H9 (cell line): ENCODE results near the gene RARA. TPM values are rescaled to one million over a fixed set of nuclear protein-coding genes. Genes with fewer than 3 reads are reported as not detected.

Experiments
- DNase-seq: peaks from one replicate; pipeline ENCODE4 v3.0.0-alpha.2; 2017
- H2AFZ ChIP-seq: one replicate; pipeline ENCODE4 v1.6.1; 2013; ENCODE audit warnings: mild to moderate bottlenecking, low read length, control low read depth, moderate library complexity
- H2AK5ac ChIP-seq: 2 replicates; pipeline ENCODE4 v1.6.1; 2013; ENCODE audit warnings: low read length, control low read depth, mixed read lengths; ENCODE audit not compliant: insufficient read length
- H2BK120ac ChIP-seq: one replicate; pipeline ENCODE4 v1.6.1; 2013; ENCODE audit warnings: low read depth, mild to moderate bottlenecking, low read length, control low read depth, inconsistent platforms; ENCODE audit not compliant: poor library complexity, severe bottlenecking
- H2BK12ac ChIP-seq: 2 replicates; pipeline ENCODE4 v1.6.1; 2013; ENCODE audit warnings: low read length, control low read depth, mixed read lengths, low read depth; ENCODE audit not compliant: insufficient read length
- H2BK15ac ChIP-seq: 2 replicates; pipeline ENCODE4 v1.6.1; 2013; ENCODE audit warnings: low read depth, low read length, control low read depth
- H2BK20ac ChIP-seq: one replicate; pipeline ENCODE4 v1.6.1; 2013; ENCODE audit warnings: low read depth, mild to moderate bottlenecking, low read length, control low read depth, inconsistent platforms; ENCODE audit not compliant: poor library complexity, severe bottlenecking
- H2BK5ac ChIP-seq: 2 replicates; pipeline ENCODE4 v1.6.1; 2013; ENCODE audit warnings: low read length, control low read depth, mixed read lengths; ENCODE audit not compliant: insufficient read length
- H3K14ac ChIP-seq: 2 replicates; pipeline ENCODE4 v1.6.1; 2013; ENCODE audit warnings: low read length, control low read depth; ENCODE audit not compliant: insufficient read depth
- H3K18ac ChIP-seq: 2 replicates; pipeline ENCODE4 v1.6.1; 2013; ENCODE audit warnings: low read depth, mild to moderate bottlenecking, mixed read lengths, low read length, control low read depth; ENCODE audit not compliant: insufficient read length
- H3K23ac ChIP-seq: 2 replicates; pipeline ENCODE4 v1.6.1; 2013; ENCODE audit warnings: low read length, control low read depth, mixed read lengths, low read depth; ENCODE audit not compliant: insufficient read length
- H3K23me2 ChIP-seq: 2 replicates; pipeline ENCODE4 v1.6.1; 2013; ENCODE audit warnings: low read depth, mild to moderate bottlenecking, mixed read lengths, low read length, control low read depth; ENCODE audit not compliant: insufficient read length, poor library complexity, severe bottlenecking
- H3K27ac ChIP-seq: 2 replicates; pipeline ENCODE4 v1.5.1; 2013; ENCODE audit warnings: low read length, control low read depth, mixed read lengths, low read depth; ENCODE audit not compliant: insufficient read length
- H3K27me3 ChIP-seq: 2 replicates; pipeline ENCODE4 v1.6.1; 2013; ENCODE audit warnings: low read length, control low read depth, inconsistent platforms; ENCODE audit not compliant: insufficient read depth
- H3K4ac ChIP-seq: 2 replicates; pipeline ENCODE4 v1.6.1; 2013; ENCODE audit warnings: low read depth, mild to moderate bottlenecking, control low read depth, inconsistent platforms, low read length, moderate library complexity
- H3K4me1 ChIP-seq: 2 replicates; pipeline ENCODE4 v1.6.1; 2013; ENCODE audit warnings: low read length, control low read depth, inconsistent platforms; ENCODE audit not compliant: insufficient read depth
- H3K4me2 ChIP-seq: 2 replicates; pipeline ENCODE4 v1.6.1; 2013; ENCODE audit warnings: low read length, control low read depth, mixed read lengths; ENCODE audit not compliant: insufficient read length, insufficient read depth
- H3K56ac ChIP-seq: 2 replicates; pipeline ENCODE4 v1.6.1; 2013; ENCODE audit warnings: low read depth, mild to moderate bottlenecking, mixed read lengths, low read length, control low read depth; ENCODE audit not compliant: insufficient read length
- H3K79me1 ChIP-seq: 2 replicates; pipeline ENCODE4 v1.6.1; 2013; ENCODE audit warnings: low read depth, mild to moderate bottlenecking, moderate library complexity, low read length, control low read depth, inconsistent platforms; ENCODE audit not compliant: insufficient read depth, poor library complexity, severe bottlenecking
- H3K79me2 ChIP-seq: 2 replicates; pipeline ENCODE4 v1.6.1; 2013; ENCODE audit warnings: low read length, control low read depth, inconsistent platforms; ENCODE audit not compliant: insufficient read depth
- H3K9ac ChIP-seq: 2 replicates; pipeline ENCODE4 v1.6.1; 2013; ENCODE audit warnings: low read length, control low read depth, mixed read lengths; ENCODE audit not compliant: insufficient read length; ENCODE audit errors: extremely low read depth
- H3K9me3 ChIP-seq: one replicate; pipeline ENCODE4 v1.6.1; 2013; ENCODE audit warnings: low read depth, low read length, inconsistent platforms; ENCODE audit not compliant: control insufficient read depth
- H3T11ph ChIP-seq: one replicate; pipeline ENCODE4 v1.6.1; 2013; ENCODE audit warnings: mild to moderate bottlenecking, low read length, control low read depth, inconsistent platforms
- H4K20me1 ChIP-seq: one replicate; pipeline ENCODE4 v1.6.1; 2013; ENCODE audit not compliant: control insufficient read depth, insufficient read length, insufficient read depth
- H4K5ac ChIP-seq: 2 replicates; pipeline ENCODE4 v1.6.1; 2013; ENCODE audit warnings: low read depth, mild to moderate bottlenecking, mixed read lengths, low read length, control low read depth; ENCODE audit not compliant: insufficient read length
- H4K8ac ChIP-seq: replicated peaks from 2 replicates; pipeline ENCODE4 v1.6.1; 2013; ENCODE audit warnings: low read length, control low read depth, mixed read lengths, low read depth; ENCODE audit not compliant: insufficient read length
- H4K91ac ChIP-seq: 2 replicates; pipeline ENCODE4 v1.6.1; 2013; ENCODE audit warnings: low read depth, mild to moderate bottlenecking, moderate library complexity, mixed read lengths, low read length, control low read depth; ENCODE audit not compliant: insufficient read length
- H3K27ac Mint-ChIP-seq, 3 experiments: 2 replicates in 2 of 3; 3 replicates in 1 of 3; pipeline ENCODE4 v1.8.0; 2020 to 2021; ENCODE audit warnings: mixed read lengths in 3 of 3, mild to moderate bottlenecking in 1 of 3, moderate library complexity in 1 of 3
- H3K27me3 Mint-ChIP-seq: 2 replicates; pipeline ENCODE4 v1.8.0; 2021; ENCODE audit warnings: low read depth, mild to moderate bottlenecking, moderate library complexity, mixed read lengths
- H3K36me3 Mint-ChIP-seq, 3 experiments: 2 replicates in 2 of 3; 3 replicates in 1 of 3; pipeline ENCODE4 v1.8.0; 2020 to 2021; ENCODE audit warnings: low read depth in 3 of 3, mixed read lengths in 3 of 3; ENCODE audit not compliant: insufficient read depth in 1 of 3
- H3K4me1 Mint-ChIP-seq, 2 experiments: 2 replicates each; pipeline ENCODE4 v1.8.0; 2020; ENCODE audit warnings: mixed read lengths in 2 of 2
- H3K4me3 Mint-ChIP-seq, 2 experiments: 2 replicates in 1 of 2; 3 replicates in 1 of 2; pipeline ENCODE4 v1.8.0; 2020 to 2021; ENCODE audit warnings: mild to moderate bottlenecking in 2 of 2, mixed read lengths in 2 of 2, moderate library complexity in 1 of 2
- H3K9me3 Mint-ChIP-seq, 2 experiments: 2 replicates in 1 of 2; 3 replicates in 1 of 2; pipeline ENCODE4 v1.8.0; 2020; ENCODE audit warnings: mild to moderate bottlenecking in 2 of 2, mixed read lengths in 2 of 2, moderate library complexity in 1 of 2
- WGBS: extraction: QIAGEN DNeasy Blood & Tissue Kit; methylation state at CpG from one replicate; pipeline ENCODE4 v1.1.7; 2013; ENCODE audit warnings: missing lambda C conversion rate, low lambda C conversion rate, mixed read lengths; ENCODE audit not compliant: insufficient read length; ENCODE audit errors: extremely low coverage; 5-methylcytosine and 5-hydroxymethylcytosine counted together
- total RNA-seq: library from RNA; stranded (reverse); gene quantifications from 2 replicates; pipeline ENCODE4 v1.2.1, GENCODE V29; 2021
- TF ChIP-seq, protein P1 (sequence below): fragments of 200-600 bp; sonication (generic); conservative IDR thresholded peaks from 3 replicates; pipeline ENCODE4 v1.8.0; 2021; ENCODE audit warnings: antibody characterized with exemption, mild to moderate bottlenecking

RARA gene
- total RNA-seq, 1 experiment from 2014 or later, result 17.6 TPM

- Histone ChIP-seq H3K4me2 (no peak overlapping the region), H2BK15ac (no peak overlapping the region), H3K23me2 (no peaks in the 10 kb centered on the region), H3K56ac (no peak overlapping the region), H3T11ph (no peak overlapping the region), H2BK5ac (no peak overlapping the region), H3K14ac (no peak overlapping the region), H3K4ac (no peak overlapping the region), H3K27me3 (no peaks in the 10 kb centered on the region), H2BK20ac (no peak overlapping the region), H3K23ac (no peak overlapping the region), H3K9me3 (no peaks in the 10 kb centered on the region), H3K79me2 (peaks cover 16% of the 10 kb centered on the region; the same call in 1 of the 2 replicates), H4K8ac (no peak overlapping the region), H3K18ac (no peak overlapping the region), H2BK120ac (no peak overlapping the region), H2BK12ac (no peak overlapping the region), H4K5ac (no peak overlapping the region), H4K20me1 (no peaks in the 10 kb centered on the region), H3K79me1 (peaks cover 3% of the 10 kb centered on the region), H4K91ac (no peak overlapping the region), H3K27ac (no peak overlapping the region), H2AFZ (no peak overlapping the region), H3K9ac (no peak overlapping the region), H2AK5ac (no peak overlapping the region), H3K4me1 (peaks cover 3% of the 10 kb centered on the region; the same call in 1 of the 2 replicates)
- no peak overlapping the region for H3K27ac Mint-ChIP-seq
- peaks cover 3 to 6% of the 10 kb centered on the region in 2 experiments; a peak in 4 of 5 replicates for H3K9me3 Mint-ChIP-seq
- H3K27me3 Mint-ChIP-seq, result no peaks in the 10 kb centered on the region; the same call in 1 of the 2 replicates
- DNase-seq, result no peak
- no peak overlapping the region for H3K4me3 Mint-ChIP-seq
- peaks cover 25 to 37% of the 10 kb centered on the region in 2 experiments for H3K4me1 Mint-ChIP-seq
- peaks cover 27 to 38% (median 36%) of the 10 kb centered on the region in 3 experiments for H3K36me3 Mint-ChIP-seq
- WGBS, result no CpG with 5 or more reads among the region's 2 CpGs
- TF ChIP-seq, protein P1, sequence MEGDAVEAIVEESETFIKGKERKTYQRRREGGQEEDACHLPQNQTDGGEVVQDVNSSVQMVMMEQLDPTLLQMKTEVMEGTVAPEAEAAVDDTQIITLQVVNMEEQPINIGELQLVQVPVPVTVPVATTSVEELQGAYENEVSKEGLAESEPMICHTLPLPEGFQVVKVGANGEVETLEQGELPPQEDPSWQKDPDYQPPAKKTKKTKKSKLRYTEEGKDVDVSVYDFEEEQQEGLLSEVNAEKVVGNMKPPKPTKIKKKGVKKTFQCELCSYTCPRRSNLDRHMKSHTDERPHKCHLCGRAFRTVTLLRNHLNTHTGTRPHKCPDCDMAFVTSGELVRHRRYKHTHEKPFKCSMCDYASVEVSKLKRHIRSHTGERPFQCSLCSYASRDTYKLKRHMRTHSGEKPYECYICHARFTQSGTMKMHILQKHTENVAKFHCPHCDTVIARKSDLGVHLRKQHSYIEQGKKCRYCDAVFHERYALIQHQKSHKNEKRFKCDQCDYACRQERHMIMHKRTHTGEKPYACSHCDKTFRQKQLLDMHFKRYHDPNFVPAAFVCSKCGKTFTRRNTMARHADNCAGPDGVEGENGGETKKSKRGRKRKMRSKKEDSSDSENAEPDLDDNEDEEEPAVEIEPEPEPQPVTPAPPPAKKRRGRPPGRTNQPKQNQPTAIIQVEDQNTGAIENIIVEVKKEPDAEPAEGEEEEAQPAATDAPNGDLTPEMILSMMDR, result no peak
Observed at GRCh38 chr17:40286473-40286872, 22.5 kb upstream of the RARA start.
